Kidney (tissue), 14 donors: ENCODE measurements around the gene PYM1. TPM values are rescaled to one million over a fixed set of nuclear protein-coding genes. Genes with fewer than 3 reads are reported as not detected.
A peak's percentile ranks its signal among the peaks of the same experiment; 100 is the strongest.

Experiments used
- DNase-seq, 5 donors: peaks; one replicate each; pipeline ENCODE4 v3.0.0-alpha.2; 2013 to 2020
- FAIRE-seq: peaks from 2 replicates; lab custom pipeline; 2012; peaks lifted over from hg19 to GRCh38; lab: Jason Lieb, UNC
- H3K27ac ChIP-seq, 2 donors: one replicate each; pipeline ENCODE4 v1.7.0; 2013; ENCODE audit warnings: low read depth in 2 of 2, low read length in 2 of 2, inconsistent platforms in 1 of 2
- H3K27me3 ChIP-seq: one replicate; pipeline ENCODE4 v1.7.1; 2013; ENCODE audit warnings: low read length, inconsistent platforms; ENCODE audit not compliant: control insufficient read depth, insufficient read depth
- H3K36me3 ChIP-seq, 3 donors: one replicate each; pipeline versions ENCODE4 v1.7.0 to v1.7.1; 2013; ENCODE audit warnings: low read length in 3 of 3, control low read depth in 1 of 3, inconsistent platforms in 1 of 3; ENCODE audit not compliant: insufficient read depth in 3 of 3, control insufficient read depth in 2 of 3
- H3K4me1 ChIP-seq, 3 donors: one replicate each; pipeline versions ENCODE4 v1.7.0 to v1.7.1; 2013; ENCODE audit warnings: low read length in 3 of 3, inconsistent platforms in 1 of 3, low read depth in 1 of 3; ENCODE audit not compliant: control insufficient read depth in 2 of 3, insufficient read depth in 2 of 3
- H3K4me3 ChIP-seq, 3 donors: one replicate each; pipeline versions ENCODE4 v1.7.0 to v1.8.1; 2013; ENCODE audit warnings: low read length in 3 of 3, control low read depth in 1 of 3, inconsistent platforms in 1 of 3
- H3K9ac ChIP-seq, 3 donors: one replicate each; pipeline versions ENCODE4 v1.7.0 to v1.7.1; 2013; ENCODE audit warnings: low read length in 3 of 3, control low read depth in 1 of 3, inconsistent platforms in 1 of 3
- H3K9me3 ChIP-seq, 3 donors: one replicate each; pipeline versions ENCODE4 v1.7.0 to v1.7.1; 2013; ENCODE audit warnings: low read length in 3 of 3, control low read depth in 1 of 3, inconsistent platforms in 1 of 3; ENCODE audit not compliant: control insufficient read depth in 2 of 3, insufficient read depth in 1 of 3
- intact Hi-C: fragments of 100-400 bp; cut with DNase I; formaldehyde crosslinking; loops from one replicate; pipeline ENCODE4 v1.11.1; 2022
- polyA plus RNA-seq: library from polyadenylated mRNA; stranded (reverse); fragments of 350-450 nt; fragmentation: Illumina TruSeq; extraction: RNeasy Lipid Tissue Mini Kit (QIAGEN cat#74804); gene quantifications from one replicate; pipeline ENCODE4 v1.2.3, GENCODE V29; 2014; ENCODE audit warnings: low read depth, low replicate concordance; ENCODE audit not compliant: insufficient read depth
- total RNA-seq: library from RNA; stranded (reverse); fragmentation: NEBNext Ultra II Directional; extraction: Animal tissue kit (Norgen Biotek cat#: 25700); gene quantifications from one replicate; pipeline ENCODE4 v1.2.1, GENCODE V29; 2021
- TF ChIP-seq, protein P1 (sequence below): IDR thresholded peaks from 3 replicates; pipeline ENCODE4 v1.5.1; 2012; ENCODE audit warnings: mild to moderate bottlenecking, moderate library complexity, borderline replicate concordance; ENCODE audit not compliant: insufficient read depth; ENCODE audit errors: extremely low read depth
- donor health status: control.
- donor health status: control.
- donor health status: control.
- donor health status: control.
- donor health status: control.
- donor health status: DM: yes; HTN: yes; CAD: no.
- donor health status: Normal renal cell carcinoma (clear cell type).

PYM1 gene
- total and polyA plus RNA-seq, 2 donors from 2014 or later, result 29.0 to 39.7 TPM

DNA sequence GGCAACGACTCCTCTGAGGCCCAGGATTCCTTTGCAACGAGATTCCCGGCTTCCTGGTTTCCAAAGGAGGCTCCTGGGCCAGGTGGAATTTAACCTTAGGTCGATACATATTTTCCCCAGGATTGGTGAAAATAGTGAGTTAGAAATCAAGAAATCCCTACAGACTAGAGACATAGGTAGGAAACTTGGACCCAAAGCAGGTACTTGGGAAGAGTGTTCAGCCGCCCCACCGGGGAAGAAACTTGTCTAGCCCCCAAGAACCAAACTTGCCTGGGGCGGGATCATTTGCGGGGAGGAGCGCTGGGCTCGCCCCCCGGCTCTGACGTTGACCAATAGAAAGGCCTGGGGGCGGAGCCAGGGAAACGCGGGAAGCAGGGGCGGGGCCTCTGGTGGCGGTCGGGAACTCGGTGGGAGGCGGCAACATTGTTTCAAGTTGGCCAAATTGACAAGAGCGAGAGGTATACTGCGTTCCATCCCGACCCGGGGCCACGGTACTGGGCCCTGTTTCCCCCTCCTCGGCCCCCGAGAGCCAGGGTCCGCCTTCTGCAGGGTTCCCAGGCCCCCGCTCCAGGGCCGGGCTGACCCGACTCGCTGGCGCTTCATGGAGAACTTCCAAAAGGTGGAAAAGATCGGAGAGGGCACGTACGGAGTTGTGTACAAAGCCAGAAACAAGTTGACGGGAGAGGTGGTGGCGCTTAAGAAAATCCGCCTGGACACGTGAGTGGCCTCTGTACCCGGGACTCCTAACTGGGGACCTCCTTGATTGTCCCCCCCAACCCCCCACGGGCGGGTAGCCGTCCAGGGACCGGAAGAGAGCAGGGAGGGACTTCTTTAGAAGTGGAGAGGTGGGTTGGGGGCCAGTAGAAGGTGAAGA, 39.0 kb upstream of the PYM1 start, which contains the start of gene CDK2:
Gene CDK2 (plus strand): TSS at position 423 of the 874 bp plus-strand sequence. CDS start 179 bp downstream, at position 602.
- DNase-seq (peak; percentile 93 to 97 (median 95)), FAIRE-seq (no peak)
- Histone ChIP-seq H3K4me3 (peak within 1 kb of the TSS; percentile 75 to 87 (median 84)), H3K9ac (peak within 1 kb of the TSS; percentile 66 to 87 (median 66)), H3K9me3 (no peaks in the 10 kb centered on the region), H3K27me3 (no peaks in the 10 kb centered on the region), H3K4me1 (peaks cover 0 to 12% (median 5%) of the 10 kb centered on the region in 3 donors), H3K27ac (peak within 1 kb of the TSS; percentile 29 to 70), H3K36me3 (peaks cover 0 to 2% (median 0%) of the 10 kb centered on the region in 3 donors)
- TF ChIP-seq, protein P1, sequence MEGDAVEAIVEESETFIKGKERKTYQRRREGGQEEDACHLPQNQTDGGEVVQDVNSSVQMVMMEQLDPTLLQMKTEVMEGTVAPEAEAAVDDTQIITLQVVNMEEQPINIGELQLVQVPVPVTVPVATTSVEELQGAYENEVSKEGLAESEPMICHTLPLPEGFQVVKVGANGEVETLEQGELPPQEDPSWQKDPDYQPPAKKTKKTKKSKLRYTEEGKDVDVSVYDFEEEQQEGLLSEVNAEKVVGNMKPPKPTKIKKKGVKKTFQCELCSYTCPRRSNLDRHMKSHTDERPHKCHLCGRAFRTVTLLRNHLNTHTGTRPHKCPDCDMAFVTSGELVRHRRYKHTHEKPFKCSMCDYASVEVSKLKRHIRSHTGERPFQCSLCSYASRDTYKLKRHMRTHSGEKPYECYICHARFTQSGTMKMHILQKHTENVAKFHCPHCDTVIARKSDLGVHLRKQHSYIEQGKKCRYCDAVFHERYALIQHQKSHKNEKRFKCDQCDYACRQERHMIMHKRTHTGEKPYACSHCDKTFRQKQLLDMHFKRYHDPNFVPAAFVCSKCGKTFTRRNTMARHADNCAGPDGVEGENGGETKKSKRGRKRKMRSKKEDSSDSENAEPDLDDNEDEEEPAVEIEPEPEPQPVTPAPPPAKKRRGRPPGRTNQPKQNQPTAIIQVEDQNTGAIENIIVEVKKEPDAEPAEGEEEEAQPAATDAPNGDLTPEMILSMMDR, result no peak
- intact Hi-C loops, result no loop called here

DNA sequence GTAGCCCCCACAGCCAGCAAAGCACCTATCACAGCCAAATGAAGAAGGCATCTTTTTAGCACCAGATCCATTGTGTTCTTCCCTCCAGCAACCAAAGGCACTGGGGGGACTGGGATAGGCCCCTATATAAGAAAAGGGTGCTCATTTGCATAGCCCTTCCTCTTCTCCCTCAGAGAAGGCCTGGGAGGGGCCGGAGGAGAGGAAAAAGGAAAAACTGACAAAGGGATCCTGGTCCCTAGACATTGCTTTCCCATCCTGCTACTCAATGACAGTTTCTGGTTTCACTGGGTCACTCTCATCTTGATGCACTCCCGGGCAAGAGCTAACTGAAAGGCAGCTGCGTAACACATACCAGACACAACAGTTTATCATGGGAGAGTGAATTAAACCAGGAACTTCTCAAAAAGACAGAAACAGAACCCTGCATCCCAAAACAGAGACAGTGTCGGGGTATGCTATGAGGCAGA, 38.3 kb upstream of the PYM1 start, which contains the start of gene PMEL:
Gene PMEL (minus strand): TSS at position 102 of the 467 bp plus-strand sequence. CDS start 31 bp downstream, at position 71.
- Histone ChIP-seq H3K27ac (peak within 1 kb of the TSS; percentile 29 to 70), H3K27me3 (no peaks in the 10 kb centered on the region), H3K4me3 (peak within 1 kb of the TSS; percentile 75 to 87 (median 84)), H3K36me3 (no peaks in the 10 kb centered on the region), H3K9ac (peak within 1 kb of the TSS; percentile 66 to 87 (median 66)), H3K4me1 (peaks cover 0 to 12% (median 5%) of the 10 kb centered on the region in 3 donors), H3K9me3 (no peaks in the 10 kb centered on the region)
- TF ChIP-seq, protein P1, result no peak
- FAIRE-seq (no peak), DNase-seq (no peak)
- intact Hi-C loops, result no loop called here

DNA sequence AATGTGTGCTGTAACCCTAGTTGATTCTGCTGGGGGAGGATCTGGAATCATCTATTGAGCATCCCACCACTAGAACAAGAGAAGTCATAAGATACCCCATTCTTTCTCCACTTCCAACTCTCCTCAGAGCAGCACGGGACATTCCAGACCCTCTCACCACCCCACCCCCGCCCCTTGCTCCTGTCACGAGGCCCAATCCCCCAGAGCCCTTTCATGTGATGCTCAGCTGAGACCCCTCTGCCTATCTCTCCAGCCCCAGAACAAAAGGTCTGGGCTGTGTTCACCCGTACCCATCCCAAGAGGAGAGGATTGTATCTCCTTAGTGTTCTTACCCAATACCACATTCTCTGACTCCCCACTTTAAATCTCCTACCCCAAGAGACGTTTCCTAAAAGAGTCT, 37.5 kb upstream of the PYM1 start:
- Histone ChIP-seq H3K27me3 (no peaks in the 10 kb centered on the region), H3K4me1 (peaks cover 0 to 12% (median 5%) of the 10 kb centered on the region in 3 donors), H3K27ac (no peak overlapping the region), H3K36me3 (no peaks in the 10 kb centered on the region), H3K9me3 (no peaks in the 10 kb centered on the region), H3K9ac (no peak overlapping the region), H3K4me3 (no peak overlapping the region)
- DNase-seq (peak in 2 of 5 donors; percentile 18 to 31), FAIRE-seq (no peak)
- intact Hi-C loops, result no loop called here
- TF ChIP-seq, protein P1, result no peak
